Stimulated activated CD8-positive, alpha-beta memory T cell treated with anti-CD3 and anti-CD28 coated beads, Interleukin-4, amount 100 ng/mL, for 1 hour (primary cell): ENCODE measurements around the gene ADARB2.
"Not testable (repeated sequence)": the region's sequence is repeated elsewhere in the genome, so short reads cannot be mapped to it uniquely, and the experiment has no call there.

Experiments
- DNase-seq, 2 donors: peaks; one replicate each; pipeline ENCODE4 v3.0.0-alpha.2; 2020; ENCODE audit warnings: low read depth in 2 of 2, low spot score in 1 of 2

ADARB2 gene

DNA sequence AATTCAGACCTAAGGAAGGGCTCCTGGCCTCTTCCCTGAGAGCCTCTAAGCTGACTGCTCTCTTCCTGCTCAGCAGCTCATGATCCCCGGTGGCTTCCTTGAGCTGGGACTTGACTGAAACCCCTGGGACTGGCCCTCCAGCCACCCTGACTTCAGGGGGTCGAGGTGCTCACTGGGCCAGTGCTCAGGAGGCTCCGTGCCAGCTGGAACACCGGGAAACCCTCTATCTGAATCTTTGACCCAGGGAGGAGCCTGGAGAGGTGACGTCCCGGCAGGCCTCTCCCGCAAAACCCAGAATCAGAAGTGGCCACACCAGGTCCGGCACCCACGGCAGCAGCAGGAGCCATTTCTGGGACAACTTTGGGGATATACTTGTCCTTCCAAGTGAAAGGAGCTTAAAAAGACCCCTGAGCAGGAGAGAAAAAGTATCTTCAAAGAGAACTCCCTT, 570.5 kb downstream of the ADARB2 start:
- no peak for DNase-seq

DNA sequence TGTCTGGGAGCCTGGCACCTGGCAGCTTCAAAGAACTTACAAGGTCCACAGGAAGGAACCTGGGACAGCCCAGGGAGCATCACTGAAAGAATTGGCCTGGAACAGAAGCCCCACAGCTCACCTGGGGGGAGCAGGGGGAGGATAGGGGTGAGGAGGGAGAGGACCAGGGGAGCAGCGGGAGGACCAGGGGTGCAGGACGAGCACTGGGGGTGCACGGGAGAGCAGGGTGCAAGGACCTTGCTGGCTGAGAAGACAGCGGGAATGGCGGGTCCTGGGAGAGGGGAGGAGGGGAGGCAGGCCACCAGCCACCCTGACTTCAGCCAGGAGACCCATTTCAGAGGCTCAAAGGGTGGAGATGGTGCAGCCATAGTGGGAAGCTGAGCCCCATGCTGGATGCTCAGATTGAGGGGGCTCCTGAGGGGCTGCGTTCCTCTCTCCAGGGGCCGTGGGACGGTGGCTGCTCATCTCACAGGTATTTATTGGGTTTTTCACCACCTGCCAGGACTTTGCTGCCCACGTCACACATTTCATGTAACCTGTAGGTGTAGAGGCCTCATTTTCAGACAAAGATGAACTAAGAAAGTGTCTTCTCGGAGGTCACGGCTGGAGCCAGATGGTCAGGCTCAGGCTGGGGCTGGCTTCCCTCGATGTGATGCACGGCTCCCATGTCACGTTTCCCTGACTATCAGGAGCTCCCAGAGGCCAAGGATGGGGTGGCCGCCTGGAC, 571.1 kb downstream of the ADARB2 start:
- no peak for DNase-seq

DNA sequence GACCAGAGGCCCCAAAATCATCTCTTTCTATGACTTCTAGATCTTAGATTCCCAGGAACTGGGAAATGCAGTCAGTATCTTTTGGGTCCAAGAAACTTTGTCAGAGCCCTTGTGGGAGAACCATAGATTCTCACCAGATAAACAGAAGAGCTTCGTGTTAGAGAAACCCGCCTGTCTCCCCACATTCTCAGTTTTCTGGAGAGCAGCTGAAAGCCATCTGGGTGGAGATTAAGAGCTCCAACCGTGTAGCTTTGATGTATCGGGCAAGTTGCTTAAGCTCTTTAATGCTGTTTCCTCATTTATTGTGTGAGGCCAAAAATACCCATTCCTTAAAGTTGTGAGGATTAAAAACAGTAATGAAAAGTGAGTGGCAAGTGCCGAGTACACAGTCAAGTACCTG, 573.5 kb downstream of the ADARB2 start:
- no peak for DNase-seq

- no peak for DNase-seq
These were observed 574.1 kb downstream of the ADARB2 start for GRCh38 chr10:1163204-1163660.

DNA sequence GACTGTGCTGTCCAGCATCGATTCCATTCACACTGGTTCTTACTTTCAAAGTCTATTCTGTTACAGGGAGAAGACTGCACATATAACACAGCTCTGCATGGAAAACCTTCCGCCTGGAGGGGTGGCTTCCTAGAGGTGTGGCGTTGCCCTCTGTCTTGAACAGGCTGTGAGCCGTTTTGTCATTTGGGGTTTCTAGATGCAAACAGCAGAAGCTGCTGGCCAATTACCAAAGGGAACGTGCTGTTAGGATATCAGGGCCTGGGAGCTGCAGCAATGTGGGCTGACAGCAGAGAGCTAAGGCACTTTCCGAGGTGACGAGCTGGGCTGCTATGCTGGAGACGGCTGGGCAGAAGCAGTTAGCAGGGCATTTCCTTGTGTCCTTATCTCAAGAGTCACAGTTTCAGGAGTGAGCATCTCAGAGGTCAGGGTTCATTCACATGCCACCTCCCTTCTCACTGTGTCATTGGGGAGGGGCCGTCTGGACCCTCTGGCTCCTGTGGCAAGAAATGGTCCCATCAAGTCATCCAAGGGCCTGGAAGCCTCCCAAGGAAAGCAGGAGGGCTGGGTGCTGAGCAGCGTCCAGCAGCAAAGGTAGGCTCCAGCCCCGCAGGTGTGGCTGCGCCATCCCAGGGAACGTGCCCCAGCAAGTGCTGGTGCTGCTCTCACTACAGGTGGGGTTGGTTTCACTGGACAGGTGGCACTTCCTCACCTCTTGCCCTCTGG, 574.7 kb downstream of the ADARB2 start:
- no peak for DNase-seq

GRCh38 chr10:1161315-1161673, 576.0 kb downstream of the ADARB2 start:
- not testable (repeated sequence) for DNase-seq

DNA sequence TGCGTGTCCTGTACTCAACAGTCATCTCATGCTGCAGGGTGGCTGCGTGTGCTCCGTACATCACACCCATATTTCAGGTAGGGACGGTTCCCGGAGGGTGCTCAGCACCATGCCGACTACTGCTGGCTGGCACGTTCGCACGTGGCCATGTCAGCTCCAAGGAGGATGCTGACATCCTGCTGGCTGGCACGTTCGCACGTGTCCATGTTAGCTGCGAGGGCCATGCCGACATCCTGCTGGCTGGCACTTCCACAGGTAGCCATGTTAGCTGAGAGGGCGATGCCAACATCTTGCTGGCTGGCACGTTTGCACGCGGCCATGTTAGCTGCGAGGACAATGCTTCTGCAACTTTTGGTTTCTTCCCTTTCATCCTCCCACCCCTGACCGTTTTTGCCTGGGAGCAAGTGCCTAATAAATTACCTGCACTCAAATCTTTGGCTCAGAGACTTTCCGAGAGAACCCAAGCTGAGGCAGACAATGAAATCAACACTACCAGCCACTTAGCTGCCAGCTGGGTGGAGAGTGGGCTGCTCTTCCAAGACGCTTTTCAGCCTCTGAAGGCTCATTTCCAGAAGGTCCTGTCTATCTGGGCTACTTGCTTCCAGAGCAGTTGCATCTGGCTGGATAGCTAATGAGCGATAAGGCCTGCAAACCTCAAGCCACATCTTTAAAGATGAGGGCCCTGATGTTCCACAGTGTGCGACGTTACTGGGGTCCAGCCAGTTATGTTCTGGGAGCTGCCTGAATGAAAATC, 576.6 kb downstream of the ADARB2 start:
- DNase-seq = no peak

GRCh38 chr10:1159131-1160061, 577.9 kb downstream of the ADARB2 start:
- no peak for DNase-seq

GRCh38 chr10:1158536-1158935, 578.8 kb downstream of the ADARB2 start:
- DNase-seq = not testable (repeated sequence)

DNA sequence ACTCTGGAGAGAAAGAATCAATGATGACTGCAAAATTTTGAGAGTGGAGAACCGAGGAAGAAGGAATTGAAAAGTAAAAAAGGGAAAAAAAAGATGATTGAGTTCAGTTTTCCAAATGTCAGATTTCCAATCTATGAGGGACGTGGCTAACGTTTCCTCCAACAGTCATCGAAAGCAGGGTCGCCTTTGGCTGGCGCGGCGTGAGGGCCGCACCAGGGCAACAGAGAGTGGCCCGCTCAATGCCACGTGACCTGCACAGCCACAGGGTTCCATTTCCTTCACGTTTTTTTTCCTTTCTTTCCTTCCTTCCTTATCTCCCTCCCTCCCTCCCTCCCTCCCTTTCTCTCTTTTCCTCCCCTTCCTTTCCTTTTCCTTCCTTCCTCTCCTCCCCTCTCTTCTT, 579.3 kb downstream of the ADARB2 start:
- DNase-seq = no peak

DNA sequence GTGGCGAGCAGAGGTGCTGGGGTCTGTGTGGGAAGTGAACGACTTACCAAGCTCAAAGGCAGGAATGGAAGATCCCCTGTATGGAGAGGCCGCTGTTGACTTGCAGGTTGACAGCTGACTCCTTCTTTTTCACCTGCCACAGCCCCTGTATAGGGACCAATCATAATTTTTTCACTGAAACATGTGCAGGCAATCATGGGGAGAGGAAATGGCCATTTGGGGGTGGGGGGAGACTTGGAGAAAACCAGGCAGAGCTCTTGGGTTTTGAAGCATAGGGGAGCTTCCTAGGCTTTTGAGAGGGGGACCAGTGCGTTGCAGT, 579.8 kb downstream of the ADARB2 start:
- no peak for DNase-seq

DNA sequence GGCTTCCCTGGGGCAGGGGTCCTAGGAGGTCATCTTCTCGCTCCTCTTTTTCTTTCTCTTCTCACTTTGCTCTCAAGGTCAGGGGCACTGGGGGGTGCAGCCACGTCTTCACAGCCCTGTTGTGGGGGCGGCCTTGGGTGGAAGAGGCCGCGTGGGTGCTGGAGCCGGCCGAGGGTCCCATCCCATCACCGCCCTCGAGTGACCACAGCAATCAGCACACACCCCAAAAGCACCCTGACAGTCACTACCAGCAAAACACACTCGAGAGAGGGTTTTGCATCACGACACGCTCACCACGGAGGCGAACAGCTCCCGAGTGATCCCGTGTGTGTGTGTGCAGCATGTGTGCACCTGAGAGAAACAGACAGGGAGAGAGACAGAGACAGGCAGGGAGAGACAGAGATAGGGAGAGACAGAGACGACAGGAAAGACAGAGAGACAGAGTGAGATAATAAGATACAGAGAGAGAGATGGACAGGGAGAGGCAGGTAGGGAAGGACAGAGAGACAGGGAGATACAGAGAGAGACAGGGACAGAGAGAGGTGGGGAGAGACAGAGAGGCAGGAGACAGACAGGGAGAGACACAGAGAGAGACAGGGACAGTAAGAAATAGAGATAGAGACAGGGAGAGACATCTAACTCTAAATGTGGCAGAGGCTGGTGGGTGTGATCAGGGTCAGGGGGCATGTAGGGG, 580.3 kb downstream of the ADARB2 start:
- DNase-seq = no peak

GRCh38 chr10:1156616-1156886, 580.8 kb downstream of the ADARB2 start:
- DNase-seq = no peak

- DNase-seq = no peak
These were observed 581.3 kb downstream of the ADARB2 start for GRCh38 chr10:1155791-1156615.

DNA sequence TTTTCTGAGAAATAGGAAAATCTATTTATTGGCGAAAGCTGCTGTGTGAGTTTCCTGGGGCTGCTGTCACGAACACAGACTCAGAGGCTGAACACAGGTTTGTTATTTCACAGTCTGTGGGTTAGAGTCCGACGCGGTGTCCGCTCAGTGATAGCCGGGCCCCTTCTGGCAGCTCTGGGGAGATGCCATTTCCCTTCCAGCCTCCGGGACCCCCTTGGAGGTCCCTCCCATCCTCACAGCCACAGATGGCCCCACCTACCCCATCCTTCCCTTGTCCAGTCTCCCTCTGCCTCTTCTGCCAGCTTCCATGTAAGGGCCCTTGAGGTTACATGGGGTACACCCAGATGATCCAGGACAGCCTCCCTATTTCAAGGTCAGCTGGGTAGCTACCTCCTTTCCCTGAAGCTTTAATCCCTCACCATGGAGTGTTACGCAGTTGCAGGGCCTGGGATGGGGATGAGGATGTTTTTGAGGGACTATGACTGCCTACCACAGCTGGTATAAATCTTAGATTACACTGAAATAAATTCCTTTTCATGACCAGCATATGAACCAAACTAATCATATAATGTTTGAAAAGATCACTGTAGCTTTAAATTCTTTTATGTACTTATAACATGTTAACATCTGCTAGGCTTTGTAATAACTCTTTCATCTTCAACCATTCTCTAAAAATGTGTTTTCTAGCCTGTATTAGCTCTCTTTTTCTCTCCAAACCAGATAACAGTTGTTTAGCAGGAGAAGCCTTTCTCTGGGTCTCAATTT, 582.6 kb downstream of the ADARB2 start:
- no peak for DNase-seq

GRCh38 chr10:1153805-1154351, 583.4 kb downstream of the ADARB2 start:
- DNase-seq = no peak

DNA sequence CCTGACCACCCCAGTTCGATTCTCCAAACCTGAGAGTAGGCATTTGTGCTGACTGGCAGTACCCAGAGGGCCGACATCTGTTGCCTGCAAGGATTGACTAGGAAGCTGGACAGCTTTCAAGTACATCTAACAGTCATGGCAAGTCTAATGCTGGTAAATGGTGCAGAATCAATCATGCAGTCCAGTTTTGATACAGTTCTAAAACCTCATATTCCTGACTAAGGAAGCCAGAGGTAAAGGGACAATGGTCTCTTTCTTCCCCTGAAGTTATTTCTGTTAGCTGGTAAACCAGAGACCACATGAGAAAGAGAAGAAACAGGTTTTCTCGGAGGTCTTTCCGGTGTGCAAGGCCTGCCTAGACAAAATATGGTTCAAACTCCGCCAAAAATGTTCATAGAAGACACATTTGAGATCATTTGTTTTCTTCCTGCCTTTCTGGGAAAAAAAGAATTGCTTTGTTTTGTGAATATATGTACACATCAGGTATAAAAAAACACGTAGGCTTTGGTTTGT, 584.0 kb downstream of the ADARB2 start:
- no peak for DNase-seq

GRCh38 chr10:1152386-1153250, 584.7 kb downstream of the ADARB2 start:
- DNase-seq = no peak
